ENCODE data around the gene PHC2.

- no peak for TF ChIP-seq CTCF (IDR thresholded peaks at IDR 0.05; ENCODE audit: insufficient read depth, low read length, poor library complexity, severe bottlenecking)
- no peak for TF ChIP-seq EZH2phosphoT487 (conservative IDR thresholded peaks at IDR 0.05; ENCODE audit: low read length)
These were observed 4.4 kb upstream of the PHC2 start for GRCh38 chr1:33435096-33435820.
